H54 (cell line): ENCODE results near the gene CNPY4.

Experiments
- DNase-seq: peaks from one replicate; pipeline ENCODE4 v3.0.0; 2011; ENCODE audit warnings: low spot score, mixed read lengths; ENCODE audit not compliant: insufficient read length
- FAIRE-seq: peaks from 3 replicates; lab custom pipeline; 2011; peaks lifted over from hg19 to GRCh38; lab: Jason Lieb, UNC
- POLR2A ChIP-seq: IDR thresholded peaks from 2 replicates; pipeline ENCODE4 v1.6.1; 2011; ENCODE audit warnings: low read depth, mild to moderate bottlenecking, low read length

The CNPY4 gene

GRCh38 chr7:100154651-100155491, 35.4 kb downstream of the CNPY4 start:
- FAIRE-seq (no peak), DNase-seq (no peak)
- TF ChIP-seq POLR2A = no peak

- TF ChIP-seq POLR2A = no peak
- no peak for DNase-seq
- no peak for FAIRE-seq
These were observed 36.3 kb downstream of the CNPY4 start for GRCh38 chr7:100155553-100156317.

GRCh38 chr7:100156331-100157068, 37.1 kb downstream of the CNPY4 start:
- DNase-seq (no peak), FAIRE-seq (no peak)
- no peak for TF ChIP-seq POLR2A

GRCh38 chr7:100157069-100157333, 37.6 kb downstream of the CNPY4 start:
- FAIRE-seq (no peak), DNase-seq (no peak)
- TF ChIP-seq POLR2A = no peak

GRCh38 chr7:100157334-100158228, 38.1 kb downstream of the CNPY4 start:
- TF ChIP-seq POLR2A = no peak
- peak; percentile 80 for DNase-seq
- FAIRE-seq = no peak

GRCh38 chr7:100158229-100159098, 39.0 kb downstream of the CNPY4 start, which contains the start of gene TRAPPC14:
TRAPPC14 (minus strand) TSS chr7:100158723; CDS start chr7:100158499, 224 bp downstream.
- peak; percentile 88 for TF ChIP-seq POLR2A
- FAIRE-seq (no peak), DNase-seq (peak; percentile 93)

- no peak for DNase-seq
- TF ChIP-seq POLR2A = no peak
- FAIRE-seq = no peak
These were observed 39.7 kb downstream of the CNPY4 start for GRCh38 chr7:100159099-100159623.

GRCh38 chr7:100160067-100160466, 40.6 kb downstream of the CNPY4 start:
- FAIRE-seq = no peak
- no peak for TF ChIP-seq POLR2A

GRCh38 chr7:100163006-100163531, 43.6 kb downstream of the CNPY4 start:
- DNase-seq (no peak), FAIRE-seq (no peak)
- no peak for TF ChIP-seq POLR2A

More at GRCh38 chr7:100160067-100160466, 40.6 kb downstream of the CNPY4 start:
- no peak for DNase-seq

- DNase-seq = no peak
- FAIRE-seq = no peak
- TF ChIP-seq POLR2A = no peak
These were observed 44.4 kb downstream of the CNPY4 start for GRCh38 chr7:100163871-100164270.

GRCh38 chr7:100166317-100166940, 47.0 kb downstream of the CNPY4 start:
- no peak for TF ChIP-seq POLR2A
- FAIRE-seq (no peak), DNase-seq (no peak)
